Tibial nerve (tissue), 4 donors: ENCODE measurements around the gene ZSWIM3. TPM values are rescaled to one million over a fixed set of nuclear protein-coding genes. Genes with fewer than 3 reads are reported as not detected.

ENCODE experiments used
- DNase-seq, 2 donors: peaks; one replicate each; pipeline ENCODE4 v3.0.0-alpha.2; 2019; ENCODE audit warnings: low spot score in 2 of 2
- H3K27ac ChIP-seq, 4 donors: fragments of 200-600 bp; sonication (generic) in 3 of 4; one replicate each; pipeline ENCODE4 v1.5.1; 2017 to 2019; ENCODE audit warnings: mild to moderate bottlenecking in 1 of 4
- H3K27me3 ChIP-seq, 2 donors: fragments of 200-600 bp; sonication (generic) in 1 of 2; one replicate each; pipeline versions ENCODE4 v1.5.1 to v1.6.0; 2017 to 2019
- H3K36me3 ChIP-seq, 3 donors: fragments of 200-600 bp; sonication (generic); one replicate each; pipeline ENCODE4 v1.5.1; 2018 to 2019
- H3K4me1 ChIP-seq, 4 donors: fragments of 200-600 bp; sonication (generic) in 3 of 4; one replicate each; pipeline ENCODE4 v1.5.1; 2017 to 2019
- H3K4me3 ChIP-seq, 4 donors: fragments of 200-600 bp; sonication (generic) in 3 of 4; one replicate each; pipeline ENCODE4 v1.5.1; 2017 to 2019; ENCODE audit warnings: mild to moderate bottlenecking in 1 of 4, moderate library complexity in 1 of 4
- H3K9me3 ChIP-seq, 4 donors: fragments of 200-600 bp; sonication (generic) in 3 of 4; one replicate each; pipeline ENCODE4 v1.5.1; 2017 to 2019
- CTCF ChIP-seq, 5 experiments: fragments of 200-600 bp in 3 of 5; fragments of 450-650 bp in 2 of 5; sonication (generic) in 3 of 5; IDR thresholded peaks; one replicate each; pipeline ENCODE4 v1.5.1; 2016 to 2019; ENCODE audit warnings: antibody characterized with exemption in 5 of 5, mild to moderate bottlenecking in 3 of 5, moderate library complexity in 2 of 5
- EP300 ChIP-seq, 2 donors: sonication (generic); formaldehyde crosslinking; IDR thresholded peaks; one replicate each; pipeline ENCODE4 v1.6.1; 2017; ENCODE audit warnings: antibody characterized with exemption in 2 of 2, mild to moderate bottlenecking in 1 of 2
- POLR2A ChIP-seq, 2 donors: fragments of 450-650 bp; IDR thresholded peaks; one replicate each; pipeline ENCODE4 v1.6.1; 2017; ENCODE audit warnings: antibody characterized with exemption in 2 of 2, mild to moderate bottlenecking in 2 of 2, moderate library complexity in 2 of 2
- WGBS, 2 donors: methylation state at CpG; one replicate each; pipeline ENCODE4 v1.1.5; 2018; 5-methylcytosine and 5-hydroxymethylcytosine counted together
- total RNA-seq, 4 donors: library from RNA; depleted of rRNA; stranded (reverse); fragments of >200 nt; gene quantifications; one replicate each; pipeline ENCODE4 v1.1.0, GENCODE V29; 2016

Gene ZSWIM3
- total RNA-seq, 4 donors from 2014 or later = 3.1 to 6.3 (median 4.8) TPM

- H3K4me3 ChIP-seq = no peak overlapping the region
- DNase-seq = no peak
- 88 to 100% methylated on average over 1 of the region's 1 CpG for WGBS, 2 donors
- H3K27me3 ChIP-seq = no peaks in the 10 kb centered on the region
- TF ChIP-seq EP300 (IDR thresholded peaks at IDR 0.05) (no peak), CTCF (IDR thresholded peaks at IDR 0.05) (no peak), POLR2A (IDR thresholded peaks at IDR 0.05) (no peak)
- peaks cover 0 to 86% (median 10%) of the 10 kb centered on the region in 3 donors for H3K36me3 ChIP-seq
- peaks cover 0 to 33% (median 10%) of the 10 kb centered on the region in 4 donors for H3K4me1 ChIP-seq
- H3K27ac ChIP-seq = no peak overlapping the region
- no peaks in the 10 kb centered on the region for H3K9me3 ChIP-seq
Observed at GRCh38 chr20:45850926-45851325, 6.5 kb upstream of the ZSWIM3 start.

GRCh38 chr20:45851501-45851900 is 5.9 kb upstream of the ZSWIM3 start:
- Histone ChIP-seq H3K27ac (no peak overlapping the region), H3K9me3 (no peaks in the 10 kb centered on the region), H3K4me3 (no peak overlapping the region), H3K27me3 (no peaks in the 10 kb centered on the region), H3K4me1 (peaks cover 0 to 39% (median 16%) of the 10 kb centered on the region in 4 donors), H3K36me3 (peaks cover 0 to 80% (median 10%) of the 10 kb centered on the region in 3 donors)
- TF ChIP-seq POLR2A (IDR thresholded peaks at IDR 0.05) (no peak), CTCF (IDR thresholded peaks at IDR 0.05) (no peak), EP300 (IDR thresholded peaks at IDR 0.05) (no peak)
- no peak for DNase-seq

DNA sequence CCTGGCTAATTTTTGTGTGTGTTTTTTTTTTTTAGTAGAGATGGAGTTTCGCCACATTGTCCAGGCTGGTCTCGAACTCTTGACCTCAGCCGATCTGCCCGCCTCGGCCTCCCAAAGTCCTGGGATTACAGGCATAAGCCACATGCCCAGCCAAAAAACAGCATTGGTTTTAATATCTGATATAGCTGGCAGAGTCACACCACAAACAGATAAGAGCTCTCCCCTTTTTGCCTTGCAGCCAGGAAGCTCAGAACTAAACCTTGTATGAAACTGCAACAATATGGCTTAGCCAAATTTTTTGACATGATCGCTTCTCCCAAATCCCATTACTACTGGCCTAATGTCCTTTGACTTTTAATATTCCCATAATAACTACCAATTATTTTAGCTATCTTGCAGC is 5.1 kb upstream of the ZSWIM3 start:
- Histone ChIP-seq H3K27me3 (no peaks in the 10 kb centered on the region), H3K4me1 (peaks cover 0 to 39% (median 19%) of the 10 kb centered on the region in 4 donors), H3K4me3 (no peak overlapping the region), H3K27ac (no peak overlapping the region), H3K9me3 (no peaks in the 10 kb centered on the region), H3K36me3 (peaks cover 0 to 72% (median 9%) of the 10 kb centered on the region in 3 donors)
- WGBS, 2 donors = 95 to 96% methylated on average over 6 of the region's 6 CpGs
- DNase-seq = no peak
- TF ChIP-seq CTCF (IDR thresholded peaks at IDR 0.05) = no peak
- no peak for TF ChIP-seq EP300 (IDR thresholded peaks at IDR 0.05)
- no peak for TF ChIP-seq POLR2A (IDR thresholded peaks at IDR 0.05)

DNA sequence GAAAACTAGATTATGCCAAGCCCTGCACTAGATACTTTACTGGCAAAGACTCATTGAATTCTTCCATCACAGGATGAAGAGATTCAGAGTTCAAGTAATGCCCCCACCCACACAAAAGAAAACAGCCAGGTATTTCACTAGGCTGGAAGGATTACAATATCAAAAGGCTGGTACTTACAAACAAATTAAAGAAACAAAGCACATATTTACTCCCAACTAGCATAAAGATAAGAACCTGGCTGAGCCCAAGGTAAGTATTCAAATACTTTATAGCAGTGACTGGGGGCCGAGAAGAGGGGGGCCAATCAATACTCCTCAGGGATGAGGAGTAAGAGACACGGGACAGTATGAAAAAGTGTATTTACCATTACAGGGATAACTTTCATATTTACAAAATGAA is 3.9 kb upstream of the ZSWIM3 start:
- Histone ChIP-seq H3K9me3 (no peaks in the 10 kb centered on the region), H3K4me3 (no peak overlapping the region), H3K27me3 (no peaks in the 10 kb centered on the region), H3K27ac (no peak overlapping the region), H3K36me3 (peaks cover 0 to 61% (median under 1%) of the 10 kb centered on the region in 3 donors), H3K4me1 (peaks cover 0 to 48% (median 23%) of the 10 kb centered on the region in 4 donors)
- WGBS, 2 donors = 74 to 76% methylated on average over 2 of the region's 2 CpGs
- no peak for DNase-seq
- TF ChIP-seq CTCF (IDR thresholded peaks at IDR 0.05) (no peak), EP300 (IDR thresholded peaks at IDR 0.05) (no peak), POLR2A (IDR thresholded peaks at IDR 0.05) (no peak)

DNA sequence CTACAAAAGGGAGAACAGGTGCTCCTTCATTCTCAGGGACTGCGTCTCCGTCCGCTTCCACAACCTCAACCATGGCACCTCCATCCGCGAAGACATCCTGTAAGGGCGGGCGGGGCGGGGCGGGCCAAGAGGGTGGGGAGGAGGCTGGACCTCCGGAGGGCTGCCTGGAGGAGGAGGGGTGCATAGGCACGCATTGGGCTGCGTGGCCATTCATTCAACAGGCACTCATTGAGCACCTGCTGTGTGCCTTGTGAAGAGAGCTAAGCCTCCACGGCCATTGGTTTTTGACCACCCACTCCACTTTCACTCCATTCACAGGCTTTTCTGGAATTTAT is 435 bp downstream of the ZSWIM3 start:
- WGBS, 2 donors = 4 to 6% methylated on average over 9 to 12 of the region's 13 CpGs
- TF ChIP-seq POLR2A (IDR thresholded peaks at IDR 0.05) (no peak), CTCF (IDR thresholded peaks at IDR 0.05) (no peak), EP300 (IDR thresholded peaks at IDR 0.05) (no peak)
- Histone ChIP-seq H3K27ac (peak overlapping the region in 3 of 4 donors; percentile 81 to 87 (median 83)), H3K9me3 (no peaks in the 10 kb centered on the region), H3K36me3 (peaks cover 0 to 24% (median 0%) of the 10 kb centered on the region in 3 donors), H3K27me3 (no peaks in the 10 kb centered on the region), H3K4me1 (peaks cover 0 to 51% (median 23%) of the 10 kb centered on the region in 4 donors), H3K4me3 (peak overlapping the region; percentile 66 to 99 (median 88))
- DNase-seq = no peak
